A549 (cell line): ENCODE data around the gene LACTBL1. TPM values are rescaled to one million over a fixed set of nuclear protein-coding genes. Genes with fewer than 3 reads are reported as not detected.
"Not testable (repeated sequence)": the region's sequence is repeated elsewhere in the genome, so short reads cannot be mapped to it uniquely, and the experiment has no call there.

ENCODE experiments used
- ATAC-seq, 2 experiments: fragments of 200-7000 bp in 1 of 2; fragments of >200 bp in 1 of 2; cut with Nextera tagmentation in 1 of 2; cut with Tn5 transposase in 1 of 2; 3 replicates each; pipeline versions ENCODE4 v1.8.0 to v1.9.1; 2018 to 2020; ENCODE audit warnings: mild to moderate bottlenecking in 1 of 2, moderate library complexity in 1 of 2
- CTCF ChIA-PET: fragments of 300-600 bp; sonication (Branson Sonifier 250); formaldehyde crosslinking; extraction: SDS; loops from one replicate; lab custom pipeline; 2021; ENCODE audit warnings: antibody characterized with exemption, inconsistent platforms; lab: Yijun Ruan, JAX
- POLR2A ChIA-PET: fragments of 350-600 bp; formaldehyde crosslinking; extraction: SDS; loops from one replicate; lab custom pipeline; 2021; ENCODE audit warnings: antibody characterized with exemption, inconsistent platforms; lab: Yijun Ruan, JAX
- DNase-seq, 2 experiments: peaks; one replicate each; pipeline versions ENCODE4 v3.0.0 to v3.0.0-alpha.2; 2011 to 2016; ENCODE audit warnings: low read depth in 1 of 2, low spot score in 1 of 2
- FAIRE-seq: peaks from 2 replicates; lab custom pipeline; 2011; peaks lifted over from hg19 to GRCh38; lab: Jason Lieb, UNC
- H3K27ac ChIP-seq, 2 experiments: fragments of >200 bp; sonication (Bioruptor Twin); formaldehyde crosslinking; 3 replicates each; pipeline ENCODE4 v1.5.1; 2016 to 2017
- H3K4me1 ChIP-seq: fragments of >200 bp; sonication (Bioruptor Twin); formaldehyde crosslinking; 3 replicates; pipeline ENCODE4 v1.6.1; 2016
- H3K4me2 ChIP-seq: fragments of >200 bp; sonication (Bioruptor Twin); formaldehyde crosslinking; 3 replicates; pipeline ENCODE4 v1.6.1; 2016
- H3K4me3 ChIP-seq: fragments of >200 bp; sonication (Bioruptor Twin); formaldehyde crosslinking; 3 replicates; pipeline ENCODE4 v1.5.1; 2016
- H3K9me3 ChIP-seq: fragments of >200 bp; sonication (Bioruptor Twin); formaldehyde crosslinking; 3 replicates; pipeline ENCODE4 v1.6.1; 2016
- CBX2 ChIP-seq: fragments of 200-600 bp; sonication (generic); IDR thresholded peaks from 2 replicates; pipeline ENCODE4 v1.6.1; 2016; ENCODE audit warnings: low read depth, mild to moderate bottlenecking, borderline replicate concordance
- CEBPB ChIP-seq, 2 experiments: fragments of >200 bp in 1 of 2; sonication (Bioruptor Twin) in 1 of 2; formaldehyde crosslinking in 1 of 2; IDR thresholded peaks; 2 replicates each; pipeline ENCODE4 v1.6.1; 2012 to 2016
- CHD2 ChIP-seq: fragments of 150-350 bp; IDR thresholded peaks from 2 replicates; pipeline ENCODE4 v1.6.1; 2014; ENCODE audit warnings: low read length; ENCODE audit not compliant: partially characterized antibody
- EHMT2 ChIP-seq: fragments of 200-600 bp; sonication (generic); IDR thresholded peaks from 2 replicates; pipeline ENCODE4 v1.6.1; 2016; ENCODE audit warnings: antibody characterized with exemption, low read depth, mild to moderate bottlenecking, moderate library complexity
- ESRRA ChIP-seq: fragments of 150-350 bp; IDR thresholded peaks from 2 replicates; pipeline ENCODE4 v1.6.1; 2014; ENCODE audit warnings: mild to moderate bottlenecking, low read length, borderline replicate concordance
- FOSB ChIP-seq: fragments of 250-450 bp; sonication (Bioruptor Pico); IDR thresholded peaks from 2 replicates; pipeline ENCODE4 v1.5.0; 2020; ENCODE audit warnings: mild to moderate bottlenecking, moderate library complexity
- FOSL2 ChIP-seq, 2 experiments: fragments of 450-650 bp in 1 of 2; fragments of >200 bp in 1 of 2; sonication (Bioruptor Twin) in 1 of 2; formaldehyde crosslinking; IDR thresholded peaks; 2 replicates each; pipeline versions ENCODE4 v1.5.0 to v1.6.1; 2016 to 2020; ENCODE audit warnings: mild to moderate bottlenecking in 1 of 2, moderate library complexity in 1 of 2
- FOXS1 ChIP-seq: fragments of 250-450 bp; sonication (Bioruptor Pico); IDR thresholded peaks from 2 replicates; pipeline ENCODE4 v1.5.0; 2020; ENCODE audit warnings: mild to moderate bottlenecking, moderate library complexity
- HEYL ChIP-seq: fragments of 250-450 bp; sonication (Bioruptor Pico); IDR thresholded peaks from 2 replicates; pipeline ENCODE4 v1.8.0; 2021; ENCODE audit warnings: mild to moderate bottlenecking, moderate library complexity
- HOXA7 ChIP-seq: fragments of 250-450 bp; sonication (Bioruptor Pico); IDR thresholded peaks from 2 replicates; pipeline ENCODE4 v1.5.0; 2020; ENCODE audit warnings: mild to moderate bottlenecking, moderate library complexity
- TFCP2L1 ChIP-seq: fragments of 250-450 bp; sonication (Bioruptor Pico); IDR thresholded peaks from 2 replicates; pipeline ENCODE4 v1.5.0; 2021; ENCODE audit warnings: mild to moderate bottlenecking
- ZC3H11A ChIP-seq: fragments of 450-650 bp; IDR thresholded peaks from 2 replicates; pipeline ENCODE4 v1.6.1; 2014; ENCODE audit warnings: antibody characterized with exemption, mild to moderate bottlenecking
- WGBS: methylation state at CpG from one replicate; pipeline ENCODE4 v1.1.6; 2017; ENCODE audit errors: missing lambda C conversion rate; 5-methylcytosine and 5-hydroxymethylcytosine counted together
- polyA plus RNA-seq, 4 experiments: library from polyadenylated mRNA; depleted of rRNA in 3 of 4; stranded (reverse); fragments of >200 nt; fragmentation: RNase III in 1 of 4; extraction: RNeasy Plus Mini Kit Qiagen cat#74134 plus additional on column Dnase treatment in 1 of 4; gene quantifications; 2 replicates in 3 of 4; 3 replicates in 1 of 4; pipeline ENCODE4 v1.2.3, GENCODE V29; 2011 to 2017
- TF ChIP-seq, protein P1 (sequence below): fragments of 200-600 bp; sonication (generic); IDR thresholded peaks from 2 replicates; pipeline ENCODE4 v1.6.1; 2016; ENCODE audit warnings: antibody characterized with exemption, mild to moderate bottlenecking, moderate library complexity
- TF ChIP-seq, protein P2 (sequence below): fragments of 450-650 bp; IDR thresholded peaks from 2 replicates; pipeline ENCODE4 v1.6.1; 2014; ENCODE audit warnings: antibody characterized with exemption
- TF ChIP-seq, protein P3 (sequence below): fragments of 150-350 bp; IDR thresholded peaks from 2 replicates; pipeline ENCODE4 v1.6.1; 2014; ENCODE audit warnings: low read depth, mild to moderate bottlenecking, low read length
- TF ChIP-seq, protein P4 (sequence below): fragments of >200 bp; sonication (Bioruptor Twin); formaldehyde crosslinking; IDR thresholded peaks from 3 replicates; pipeline ENCODE4 v1.6.1; 2016

Gene LACTBL1
- polyA plus RNA-seq, 2 of the 4 experiments (the other 2 are of a cell fraction) = not detected

DNA sequence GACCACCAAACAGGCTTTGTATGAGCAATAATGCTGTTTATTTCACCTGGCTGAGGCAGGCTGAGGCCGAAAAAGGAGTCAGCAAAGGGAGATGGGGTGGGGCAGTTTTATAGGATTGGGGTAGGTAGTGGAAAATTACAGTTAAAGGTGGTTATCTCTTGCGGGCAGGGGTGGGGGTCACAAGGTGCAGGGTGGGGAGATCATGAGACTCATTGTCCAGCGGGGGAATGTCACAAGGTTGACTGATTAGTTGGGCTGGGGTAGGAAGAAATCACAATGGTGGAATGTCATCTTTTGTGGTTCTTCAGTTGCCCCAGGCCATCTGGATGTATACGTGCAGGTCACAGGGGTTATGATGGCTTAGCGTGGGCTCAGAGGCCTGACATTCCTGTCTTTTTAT, 24.9 kb upstream of the LACTBL1 start:
- ATAC-seq, DNase-seq, H3K4me3 ChIP-seq, H3K4me2 ChIP-seq, POLR2A ChIA-PET, FAIRE-seq, H3K4me1 ChIP-seq, H3K27ac ChIP-seq: not testable (repeated sequence)
- H3K9me3 ChIP-seq = peaks cover 16% of the 10 kb centered on the region; the same call in 2 of the 3 replicates
- CTCF ChIA-PET = interaction anchor here (0.5 kb wide), 1 partner anchor 172 kb away, joined by 3 read pairs; no protein-coding TSS in a partner anchor
- 72% methylated on average over 5 of the region's 5 CpGs for WGBS

DNA sequence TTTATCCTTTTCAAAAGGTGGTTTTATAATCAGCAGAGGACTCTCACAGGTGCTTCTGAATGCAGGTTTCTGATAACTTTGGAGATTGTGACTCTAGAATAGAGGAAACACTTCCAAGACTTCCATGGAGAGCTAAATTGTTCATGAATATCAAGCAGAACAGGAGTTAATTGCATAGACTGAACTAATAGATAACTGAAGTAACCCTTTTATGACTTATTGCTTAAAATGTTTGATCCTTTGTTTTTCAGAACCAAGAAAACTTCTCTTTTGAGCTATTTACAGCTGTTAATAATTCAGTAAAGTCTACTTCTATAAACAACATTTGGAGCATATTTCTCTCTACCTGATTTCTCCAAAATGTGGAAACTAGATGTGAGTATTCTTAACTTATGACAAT, 23.1 kb upstream of the LACTBL1 start:
- H3K27ac ChIP-seq = no peak overlapping the region
- no peak for DNase-seq
- no peak overlapping the region for H3K4me2 ChIP-seq
- H3K4me3 ChIP-seq = no peak overlapping the region
- no peak for FAIRE-seq
- ChIA-PET CTCF (no interaction called here), POLR2A (no interaction called here)
- peaks cover 19% of the 10 kb centered on the region; the same call in 2 of the 3 replicates for H3K9me3 ChIP-seq
- ATAC-seq = no peak
- no peak for TF ChIP-seq CHD2
- no peak for TF ChIP-seq FOSL2 (IDR thresholded peaks at IDR 0.05)
- TF ChIP-seq FOSL2 (CRISPR knock-in tag; IDR thresholded peaks at IDR 0.05) = no peak
- no peak for TF ChIP-seq CEBPB (IDR thresholded peaks at IDR 0.05)
- TF ChIP-seq TFCP2L1 (CRISPR knock-in tag) = no peak
- TF ChIP-seq FOSB = no peak
- TF ChIP-seq, protein P1, sequence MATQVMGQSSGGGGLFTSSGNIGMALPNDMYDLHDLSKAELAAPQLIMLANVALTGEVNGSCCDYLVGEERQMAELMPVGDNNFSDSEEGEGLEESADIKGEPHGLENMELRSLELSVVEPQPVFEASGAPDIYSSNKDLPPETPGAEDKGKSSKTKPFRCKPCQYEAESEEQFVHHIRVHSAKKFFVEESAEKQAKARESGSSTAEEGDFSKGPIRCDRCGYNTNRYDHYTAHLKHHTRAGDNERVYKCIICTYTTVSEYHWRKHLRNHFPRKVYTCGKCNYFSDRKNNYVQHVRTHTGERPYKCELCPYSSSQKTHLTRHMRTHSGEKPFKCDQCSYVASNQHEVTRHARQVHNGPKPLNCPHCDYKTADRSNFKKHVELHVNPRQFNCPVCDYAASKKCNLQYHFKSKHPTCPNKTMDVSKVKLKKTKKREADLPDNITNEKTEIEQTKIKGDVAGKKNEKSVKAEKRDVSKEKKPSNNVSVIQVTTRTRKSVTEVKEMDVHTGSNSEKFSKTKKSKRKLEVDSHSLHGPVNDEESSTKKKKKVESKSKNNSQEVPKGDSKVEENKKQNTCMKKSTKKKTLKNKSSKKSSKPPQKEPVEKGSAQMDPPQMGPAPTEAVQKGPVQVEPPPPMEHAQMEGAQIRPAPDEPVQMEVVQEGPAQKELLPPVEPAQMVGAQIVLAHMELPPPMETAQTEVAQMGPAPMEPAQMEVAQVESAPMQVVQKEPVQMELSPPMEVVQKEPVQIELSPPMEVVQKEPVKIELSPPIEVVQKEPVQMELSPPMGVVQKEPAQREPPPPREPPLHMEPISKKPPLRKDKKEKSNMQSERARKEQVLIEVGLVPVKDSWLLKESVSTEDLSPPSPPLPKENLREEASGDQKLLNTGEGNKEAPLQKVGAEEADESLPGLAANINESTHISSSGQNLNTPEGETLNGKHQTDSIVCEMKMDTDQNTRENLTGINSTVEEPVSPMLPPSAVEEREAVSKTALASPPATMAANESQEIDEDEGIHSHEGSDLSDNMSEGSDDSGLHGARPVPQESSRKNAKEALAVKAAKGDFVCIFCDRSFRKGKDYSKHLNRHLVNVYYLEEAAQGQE = no peak
- TF ChIP-seq ESRRA = no peak
- no peak for TF ChIP-seq FOXS1 (CRISPR knock-in tag)
- TF ChIP-seq ZC3H11A = no peak
- TF ChIP-seq EHMT2 = no peak
- no peak for TF ChIP-seq HOXA7 (CRISPR knock-in tag)
- TF ChIP-seq, protein P2, sequence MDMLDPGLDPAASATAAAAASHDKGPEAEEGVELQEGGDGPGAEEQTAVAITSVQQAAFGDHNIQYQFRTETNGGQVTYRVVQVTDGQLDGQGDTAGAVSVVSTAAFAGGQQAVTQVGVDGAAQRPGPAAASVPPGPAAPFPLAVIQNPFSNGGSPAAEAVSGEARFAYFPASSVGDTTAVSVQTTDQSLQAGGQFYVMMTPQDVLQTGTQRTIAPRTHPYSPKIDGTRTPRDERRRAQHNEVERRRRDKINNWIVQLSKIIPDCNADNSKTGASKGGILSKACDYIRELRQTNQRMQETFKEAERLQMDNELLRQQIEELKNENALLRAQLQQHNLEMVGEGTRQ = no peak
- TF ChIP-seq CBX2 = no peak
- TF ChIP-seq, protein P3, sequence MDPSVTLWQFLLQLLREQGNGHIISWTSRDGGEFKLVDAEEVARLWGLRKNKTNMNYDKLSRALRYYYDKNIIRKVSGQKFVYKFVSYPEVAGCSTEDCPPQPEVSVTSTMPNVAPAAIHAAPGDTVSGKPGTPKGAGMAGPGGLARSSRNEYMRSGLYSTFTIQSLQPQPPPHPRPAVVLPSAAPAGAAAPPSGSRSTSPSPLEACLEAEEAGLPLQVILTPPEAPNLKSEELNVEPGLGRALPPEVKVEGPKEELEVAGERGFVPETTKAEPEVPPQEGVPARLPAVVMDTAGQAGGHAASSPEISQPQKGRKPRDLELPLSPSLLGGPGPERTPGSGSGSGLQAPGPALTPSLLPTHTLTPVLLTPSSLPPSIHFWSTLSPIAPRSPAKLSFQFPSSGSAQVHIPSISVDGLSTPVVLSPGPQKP = no peak
- TF ChIP-seq, protein P4, sequence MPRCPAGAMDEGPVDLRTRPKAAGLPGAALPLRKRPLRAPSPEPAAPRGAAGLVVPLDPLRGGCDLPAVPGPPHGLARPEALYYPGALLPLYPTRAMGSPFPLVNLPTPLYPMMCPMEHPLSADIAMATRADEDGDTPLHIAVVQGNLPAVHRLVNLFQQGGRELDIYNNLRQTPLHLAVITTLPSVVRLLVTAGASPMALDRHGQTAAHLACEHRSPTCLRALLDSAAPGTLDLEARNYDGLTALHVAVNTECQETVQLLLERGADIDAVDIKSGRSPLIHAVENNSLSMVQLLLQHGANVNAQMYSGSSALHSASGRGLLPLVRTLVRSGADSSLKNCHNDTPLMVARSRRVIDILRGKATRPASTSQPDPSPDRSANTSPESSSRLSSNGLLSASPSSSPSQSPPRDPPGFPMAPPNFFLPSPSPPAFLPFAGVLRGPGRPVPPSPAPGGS = no peak
- no peak for TF ChIP-seq HEYL
- H3K4me1 ChIP-seq = no peaks in the 10 kb centered on the region
